ENCODE measurements around the gene NIF3L1.

GRCh38 chr2:200901459-200902072 lies 12.4 kb downstream of the NIF3L1 start:
- peak; percentile 87 for TF ChIP-seq CTCF (IDR thresholded peaks at IDR 0.05)
- TF ChIP-seq EHMT2 (IDR thresholded peaks at IDR 0.05; ENCODE audit: low read depth), result no peak
- no peak for TF ChIP-seq REST (IDR thresholded peaks at IDR 0.05)
- TF ChIP-seq RFX5 (IDR thresholded peaks at IDR 0.05), result no peak

Data from A549 (cell line).